HepG2 (cell line): ENCODE results near the gene KLHL3. TPM values are rescaled to one million over a fixed set of nuclear protein-coding genes. Genes with fewer than 3 reads are reported as not detected.

Experiments
- ATAC-seq: fragments of 200-7000 bp; cut with Tn5 transposase; 3 replicates; pipeline ENCODE4 v1.9.1; 2020; ENCODE audit warnings: mild to moderate bottlenecking, moderate library complexity
- BruUV-seq: library from RNA; stranded (reverse); fragments of 400-500 nt; replicated peaks from 2 replicates; lab custom pipeline; 2021; lab: Mats Ljungman, UMichigan
- CTCF ChIA-PET: fragments of 300-600 bp; formaldehyde crosslinking; extraction: SDS; loops from one replicate; lab custom pipeline; 2021; ENCODE audit warnings: low total read pairs, inconsistent platforms, low intra/inter-chr PET ratio; lab: Yijun Ruan, JAX
- POLR2A ChIA-PET: fragments of 350-600 bp; sonication (Branson Sonifier 250); formaldehyde crosslinking; loops from one replicate; lab custom pipeline; 2020; ENCODE audit warnings: antibody characterized with exemption, inconsistent platforms; lab: Yijun Ruan, JAX
- DNase-seq: peaks from one replicate; pipeline ENCODE4 v3.0.0-alpha.2; 2015; ENCODE audit warnings: low spot score
- FAIRE-seq: peaks from 3 replicates; lab custom pipeline; 2011; peaks lifted over from hg19 to GRCh38; lab: Jason Lieb, UNC
- H2AFZ ChIP-seq: one replicate; pipeline ENCODE4 v1.6.1; 2011; ENCODE audit warnings: low read length, inconsistent platforms
- H3K27ac ChIP-seq: fragments of 300-600 bp; 3 replicates; pipeline ENCODE4 v1.8.0; 2011; ENCODE audit warnings: mixed run types, mild to moderate bottlenecking, mixed read lengths, low read length, inconsistent platforms; ENCODE audit not compliant: insufficient read depth; ENCODE audit errors: extremely low read length
- H3K27me3 ChIP-seq, 2 experiments: fragments of 200-600 bp in 1 of 2; 2 replicates in 1 of 2; 3 replicates in 1 of 2; pipeline versions ENCODE4 v1.6.0 to v1.8.0; 2011; ENCODE audit warnings: low read length in 2 of 2, mild to moderate bottlenecking in 2 of 2, moderate library complexity in 2 of 2, inconsistent platforms in 1 of 2; ENCODE audit not compliant: insufficient read depth in 2 of 2, control insufficient read depth in 1 of 2
- H3K36me3 ChIP-seq, 2 experiments: fragments of 200-600 bp in 1 of 2; replicated peaks in 1 of 2; 2 replicates in 1 of 2; 3 replicates in 1 of 2; pipeline versions ENCODE4 v1.5.1 to v1.8.0; 2011; ENCODE audit warnings: low read length in 2 of 2, inconsistent platforms in 1 of 2; ENCODE audit not compliant: insufficient read depth in 2 of 2, control insufficient read depth in 1 of 2
- H3K4me1 ChIP-seq: 2 replicates; pipeline ENCODE4 v1.5.1; 2012; ENCODE audit warnings: low read length, inconsistent platforms; ENCODE audit not compliant: insufficient read depth
- H3K4me2 ChIP-seq: 2 replicates; pipeline ENCODE4 v1.6.0; 2011; ENCODE audit warnings: low read depth, low read length, inconsistent platforms
- H3K4me3 ChIP-seq, 3 experiments: fragments of 200-600 bp in 1 of 3; sonication (generic), shearing (Covaris generic) in 1 of 3; replicated peaks in 1 of 3; 2 replicates each; pipeline ENCODE4 v1.5.1; 2011 to 2016; ENCODE audit warnings: low read length in 3 of 3, inconsistent platforms in 2 of 3, low read depth in 2 of 3, mild to moderate bottlenecking in 2 of 3, control low read depth in 1 of 3, mixed read lengths in 1 of 3; ENCODE audit not compliant: insufficient read depth in 1 of 3
- H3K79me2 ChIP-seq: one replicate; pipeline ENCODE4 v1.6.1; 2011; ENCODE audit warnings: low read length, inconsistent platforms; ENCODE audit not compliant: insufficient read depth
- H3K9ac ChIP-seq: 2 replicates; pipeline ENCODE4 v1.6.0; 2011; ENCODE audit warnings: mild to moderate bottlenecking, low read depth, low read length, inconsistent platforms; ENCODE audit not compliant: insufficient read depth
- H3K9me3 ChIP-seq: 2 replicates; pipeline ENCODE4 v1.5.1; 2012; ENCODE audit warnings: mild to moderate bottlenecking, low read length
- H4K20me1 ChIP-seq: 2 replicates; pipeline ENCODE4 v1.6.0; 2011; ENCODE audit warnings: inconsistent platforms, mild to moderate bottlenecking, low read length, moderate library complexity; ENCODE audit not compliant: insufficient read depth
- AKNA ChIP-seq: sonication (generic); formaldehyde crosslinking; IDR thresholded peaks from 2 replicates; pipeline ENCODE4 v1.4.0; 2020; ENCODE audit warnings: missing genetic modification reagents, borderline replicate concordance
- IKZF4 ChIP-seq: sonication (generic); formaldehyde crosslinking; IDR thresholded peaks from 2 replicates; pipeline ENCODE4 v1.5.1; 2020; ENCODE audit warnings: borderline replicate concordance, mild to moderate bottlenecking, low read depth, missing genetic modification reagents; ENCODE audit errors: not compliant biosample characterization
- RBM22 ChIP-seq: fragments of 200-400 bp; formaldehyde crosslinking; optimal IDR thresholded peaks from 2 replicates; pipeline ENCODE3; 2017; ENCODE audit warnings: mild to moderate bottlenecking, low read length, moderate library complexity
- ZNF17 ChIP-seq: sonication (generic); formaldehyde crosslinking; IDR thresholded peaks from 2 replicates; pipeline ENCODE4 v1.5.0; 2020; ENCODE audit warnings: mild to moderate bottlenecking, missing genetic modification reagents
- WGBS: methylation state at CpG from one replicate; pipeline ENCODE4 v1.1.6; 2017; ENCODE audit warnings: low lambda C conversion rate; 5-methylcytosine and 5-hydroxymethylcytosine counted together
- in situ Hi-C: cut with HindIII; loops from 2 replicates; pipeline ENCODE4 v1.10.0; 2017; ENCODE audit warnings: low pct_unique_long_range_greater_than_20kb; ENCODE audit not compliant: extremely low pct_ligation_motif_present
- intact Hi-C: fragments of 100-400 bp; cut with micrococcal nuclease; formaldehyde crosslinking; loops from one replicate; pipeline ENCODE4 v1.10.0; 2022; ENCODE audit not compliant: unreplicated experiment
- polyA plus RNA-seq, 8 experiments: library from polyadenylated mRNA; depleted of rRNA in 3 of 8; stranded (reverse) in 7 of 8; unstranded in 1 of 8; fragments of >200 nt; fragmentation: Illumina TruSeq in 4 of 8; extraction: Trizol in 4 of 8; gene quantifications; 2 replicates each; pipeline versions ENCODE4 v1.2.1 to v1.2.3, GENCODE V29; 2011 to 2016; ENCODE audit warnings: low read depth in 4 of 8, missing spikeins in 1 of 8, mixed read lengths in 1 of 8; ENCODE audit not compliant: insufficient read depth in 1 of 8
- total RNA-seq, 5 experiments: library from RNA; depleted of rRNA; stranded (reverse); fragments of >200 nt; fragmentation: Illumina TruSeq; extraction: Trizol; gene quantifications; 2 replicates each; pipeline ENCODE4 v1.2.3, GENCODE V29; 2016; ENCODE audit warnings: low read depth in 1 of 5

Gene KLHL3
- total and polyA plus RNA-seq, 2 of the 13 experiments (the other 11 are each of a cell fraction or from before 2014, with no cell fraction given): 0.02 to 0.08 TPM

- CTCF ChIA-PET: no interaction called here
Measured at GRCh38 chr5:137679195-137679594, 56.7 kb downstream of the KLHL3 start.

More at GRCh38 chr5:137679195-137679594, 56.7 kb downstream of the KLHL3 start:
- H3K36me3 ChIP-seq: no peaks in the 10 kb centered on the region
- H2AFZ ChIP-seq: no peak overlapping the region
- no peaks in the 10 kb centered on the region for H3K27me3 ChIP-seq
- in situ Hi-C loops: no loop called here
- H3K79me2 ChIP-seq: no peaks in the 10 kb centered on the region
- H4K20me1 ChIP-seq: no peaks in the 10 kb centered on the region
- POLR2A ChIA-PET: no interaction called here
- TF ChIP-seq IKZF4 (no peak), ZNF17 (no peak), AKNA (no peak), RBM22 (no peak)
- FAIRE-seq: no peak
- H3K4me2 ChIP-seq: no peak overlapping the region
- intact Hi-C loops: no loop called here
- H3K4me3 ChIP-seq: no peak overlapping the region
- H3K9me3 ChIP-seq: no peaks in the 10 kb centered on the region
- 55% methylated on average over 4 of the region's 4 CpGs for WGBS
- BruUV-seq: no TSS peak
- H3K27ac ChIP-seq: no peak overlapping the region
- H3K4me1 ChIP-seq: no peaks in the 10 kb centered on the region
- no peak for DNase-seq
- ATAC-seq: no peak
- H3K9ac ChIP-seq: no peak overlapping the region
